Neural cell (in vitro differentiated cells): Measurements from ENCODE around the gene HACD2.

Source experiments
- CTCF ChIP-seq: fragments of 450-650 bp; IDR thresholded peaks from 2 replicates; pipeline ENCODE4 v1.5.1; 2014; ENCODE audit warnings: antibody characterized with exemption, mild to moderate bottlenecking, moderate library complexity; ENCODE audit not compliant: poor library complexity, severe bottlenecking
- EP300 ChIP-seq: fragments of 450-650 bp; conservative IDR thresholded peaks from 2 replicates; pipeline ENCODE4 v1.6.1; 2014; ENCODE audit warnings: antibody characterized with exemption, mild to moderate bottlenecking, moderate library complexity; ENCODE audit not compliant: poor library complexity, severe bottlenecking
- EZH2 ChIP-seq: fragments of 200-600, 300-800 bp; shearing (Covaris generic), sonication (generic); IDR thresholded peaks from 2 replicates; pipeline ENCODE4 v1.6.1; 2014; ENCODE audit warnings: antibody characterized with exemption, low read length, borderline replicate concordance, mild to moderate bottlenecking; ENCODE audit not compliant: insufficient read depth, poor library complexity, severe bottlenecking
- MXI1 ChIP-seq: fragments of 450-650 bp; conservative IDR thresholded peaks from 2 replicates; pipeline ENCODE4 v1.6.1; 2014; ENCODE audit warnings: antibody characterized with exemption, mild to moderate bottlenecking; ENCODE audit not compliant: poor library complexity, severe bottlenecking
- SMC3 ChIP-seq: fragments of 450-650 bp; conservative IDR thresholded peaks from 2 replicates; pipeline ENCODE4 v1.6.1; 2014; ENCODE audit warnings: antibody characterized with exemption, mild to moderate bottlenecking, moderate library complexity; ENCODE audit not compliant: poor library complexity

- TF ChIP-seq CTCF = no peak
- TF ChIP-seq EZH2 = no peak
- TF ChIP-seq EP300 = no peak
- no peak for TF ChIP-seq SMC3
- TF ChIP-seq MXI1 = no peak
Observed at GRCh38 chr3:123562547-123562946, 22.3 kb downstream of the HACD2 start.
